Measurements from ENCODE around the gene BST1.

Gene BST1

GRCh38 chr4:15676039-15676438 is 26.8 kb upstream of the BST1 start:
- Histone ChIP-seq H3K9ac (ENCODE audit: low read depth in 1 of 2, low read length in 2 of 2) (no peak overlapping the region), H3K27me3 (ENCODE audit: control insufficient read depth in 2 of 2, insufficient read depth in 2 of 2, low read length in 2 of 2) (no peaks in the 10 kb centered on the region), H3K36me3 (ENCODE audit: control insufficient read depth in 2 of 2, insufficient read depth in 2 of 2, low read length in 2 of 2) (no peaks in the 10 kb centered on the region), H3K4me3 (ENCODE audit: low read length in 2 of 2) (no peak overlapping the region), H3K4me1 (ENCODE audit: control insufficient read depth in 2 of 2, insufficient read depth in 2 of 2, low read length in 2 of 2) (peaks cover 0 to 1% of the 10 kb centered on the region in 2 donors), H3K27ac (ENCODE audit: low read depth in 2 of 2, low read length in 2 of 2) (no peak overlapping the region), H3K9me3 (ENCODE audit: control insufficient read depth in 2 of 2, low read length in 2 of 2) (no peaks in the 10 kb centered on the region)

- Histone ChIP-seq H3K9ac (ENCODE audit: low read depth in 1 of 2, low read length in 2 of 2) (no peak overlapping the region), H3K4me1 (ENCODE audit: control insufficient read depth in 2 of 2, insufficient read depth in 2 of 2, low read length in 2 of 2) (peaks cover 0 to 3% of the 10 kb centered on the region in 2 donors), H3K27ac (ENCODE audit: low read depth in 2 of 2, low read length in 2 of 2) (no peak overlapping the region), H3K4me3 (ENCODE audit: low read length in 2 of 2) (no peak overlapping the region), H3K9me3 (ENCODE audit: control insufficient read depth in 2 of 2, low read length in 2 of 2) (no peaks in the 10 kb centered on the region), H3K36me3 (ENCODE audit: control insufficient read depth in 2 of 2, insufficient read depth in 2 of 2, low read length in 2 of 2) (no peaks in the 10 kb centered on the region), H3K27me3 (ENCODE audit: control insufficient read depth in 2 of 2, insufficient read depth in 2 of 2, low read length in 2 of 2) (no peaks in the 10 kb centered on the region)
Observed at GRCh38 chr4:15676899-15677298, 26.0 kb upstream of the BST1 start.

DNA sequence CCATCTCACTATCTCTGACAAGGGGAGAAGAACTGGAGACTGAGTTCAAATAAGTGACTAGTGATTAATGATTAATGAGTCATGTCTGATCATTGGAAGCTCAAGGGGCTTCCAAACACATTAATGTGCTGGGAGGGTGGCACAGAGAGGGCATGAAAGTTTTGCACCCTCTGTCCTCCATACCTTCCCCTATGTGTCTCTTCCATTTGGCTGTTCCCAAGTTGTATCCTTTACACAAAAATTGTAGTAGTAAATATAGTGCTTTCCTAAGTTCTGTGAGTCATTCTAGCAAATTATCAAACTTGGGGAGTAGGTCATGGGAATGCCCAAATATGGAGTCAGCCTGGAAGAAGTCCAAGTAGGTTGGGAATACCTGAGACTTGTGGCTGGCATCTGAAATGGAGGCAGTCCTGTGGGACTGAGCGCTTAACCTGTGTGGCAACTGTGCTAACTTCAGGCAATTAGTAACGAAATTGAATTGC is 25.3 kb upstream of the BST1 start:
- Histone ChIP-seq H3K27me3 (ENCODE audit: control insufficient read depth in 2 of 2, insufficient read depth in 2 of 2, low read length in 2 of 2) (no peaks in the 10 kb centered on the region), H3K9ac (ENCODE audit: low read depth in 1 of 2, low read length in 2 of 2) (no peak overlapping the region), H3K9me3 (ENCODE audit: control insufficient read depth in 2 of 2, low read length in 2 of 2) (no peaks in the 10 kb centered on the region), H3K4me1 (ENCODE audit: control insufficient read depth in 2 of 2, insufficient read depth in 2 of 2, low read length in 2 of 2) (peaks cover 3 to 5% of the 10 kb centered on the region in 2 donors), H3K27ac (ENCODE audit: low read depth in 2 of 2, low read length in 2 of 2) (no peak overlapping the region), H3K4me3 (ENCODE audit: low read length in 2 of 2) (no peak overlapping the region), H3K36me3 (ENCODE audit: control insufficient read depth in 2 of 2, insufficient read depth in 2 of 2, low read length in 2 of 2) (no peaks in the 10 kb centered on the region)

DNA sequence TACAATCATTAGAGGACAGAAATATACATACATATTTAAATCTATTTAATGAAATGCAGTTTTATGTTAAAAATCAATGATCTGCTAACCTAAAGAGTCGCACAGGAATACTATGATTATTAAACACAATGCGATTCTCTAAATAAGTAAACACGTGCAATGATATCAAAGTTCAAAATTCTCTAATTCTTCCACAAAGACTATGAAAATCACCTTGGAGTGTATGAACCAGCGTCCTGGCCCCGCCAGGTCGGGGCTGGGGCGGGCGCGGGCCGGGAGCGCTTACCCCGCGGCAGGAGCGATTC is 21.8 kb upstream of the BST1 start:
- Histone ChIP-seq H3K27ac (ENCODE audit: low read depth in 2 of 2, low read length in 2 of 2) (peak overlapping the region; percentile 79 to 98), H3K9ac (ENCODE audit: low read depth in 1 of 2, low read length in 2 of 2) (peak overlapping the region; percentile 52 to 98)

GRCh38 chr4:15681372-15682241 is 21.3 kb upstream of the BST1 start, which contains the start of gene FAM200B:
TSS of gene FAM200B (plus strand) at chr4:15681827. CDS start at chr4:15686978, 5,151 bp downstream.
- Histone ChIP-seq H3K9ac (ENCODE audit: low read depth in 1 of 2, low read length in 2 of 2) (peak within 1 kb of the TSS; percentile 94 to 98), H3K4me1 (ENCODE audit: control insufficient read depth in 2 of 2, insufficient read depth in 2 of 2, low read length in 2 of 2) (peaks cover 3 to 11% of the 10 kb centered on the region in 2 donors), H3K27ac (ENCODE audit: low read depth in 2 of 2, low read length in 2 of 2) (peak within 1 kb of the TSS; percentile 94 to 98), H3K36me3 (ENCODE audit: control insufficient read depth in 2 of 2, insufficient read depth in 2 of 2, low read length in 2 of 2) (peaks cover 12 to 13% of the 10 kb centered on the region in 2 donors), H3K4me3 (ENCODE audit: low read length in 2 of 2) (peak within 1 kb of the TSS; percentile 91 to 95), H3K9me3 (ENCODE audit: control insufficient read depth in 2 of 2, low read length in 2 of 2) (no peaks in the 10 kb centered on the region), H3K27me3 (ENCODE audit: control insufficient read depth in 2 of 2, insufficient read depth in 2 of 2, low read length in 2 of 2) (no peaks in the 10 kb centered on the region)

More for the DNA sequence above, 21.8 kb upstream of the BST1 start:
- Histone ChIP-seq H3K36me3 (ENCODE audit: control insufficient read depth in 2 of 2, insufficient read depth in 2 of 2, low read length in 2 of 2) (peaks cover 8 to 10% of the 10 kb centered on the region in 2 donors), H3K27me3 (ENCODE audit: control insufficient read depth in 2 of 2, insufficient read depth in 2 of 2, low read length in 2 of 2) (no peaks in the 10 kb centered on the region), H3K4me3 (ENCODE audit: low read length in 2 of 2) (peak overlapping the region; percentile 91 to 95), H3K9me3 (ENCODE audit: control insufficient read depth in 2 of 2, low read length in 2 of 2) (no peaks in the 10 kb centered on the region), H3K4me1 (ENCODE audit: control insufficient read depth in 2 of 2, insufficient read depth in 2 of 2, low read length in 2 of 2) (peaks cover 3 to 11% of the 10 kb centered on the region in 2 donors)

GRCh38 chr4:15682242-15683142 is 20.4 kb upstream of the BST1 start:
- H3K36me3 ChIP-seq (ENCODE audit: control insufficient read depth in 2 of 2, insufficient read depth in 2 of 2, low read length in 2 of 2), result peaks cover 17 to 20% of the 10 kb centered on the region in 2 donors
- H3K4me3 ChIP-seq (ENCODE audit: low read length in 2 of 2), result peak overlapping the region; percentile 91 to 95
- peak overlapping the region; percentile 94 to 98 for H3K27ac ChIP-seq (ENCODE audit: low read depth in 2 of 2, low read length in 2 of 2)
- peak overlapping the region; percentile 94 to 98 for H3K9ac ChIP-seq (ENCODE audit: low read depth in 1 of 2, low read length in 2 of 2)
- peaks cover 3 to 11% of the 10 kb centered on the region in 2 donors for H3K4me1 ChIP-seq (ENCODE audit: control insufficient read depth in 2 of 2, insufficient read depth in 2 of 2, low read length in 2 of 2)
- no peaks in the 10 kb centered on the region for H3K27me3 ChIP-seq (ENCODE audit: control insufficient read depth in 2 of 2, insufficient read depth in 2 of 2, low read length in 2 of 2)
- no peaks in the 10 kb centered on the region for H3K9me3 ChIP-seq (ENCODE audit: control insufficient read depth in 2 of 2, low read length in 2 of 2)

DNA sequence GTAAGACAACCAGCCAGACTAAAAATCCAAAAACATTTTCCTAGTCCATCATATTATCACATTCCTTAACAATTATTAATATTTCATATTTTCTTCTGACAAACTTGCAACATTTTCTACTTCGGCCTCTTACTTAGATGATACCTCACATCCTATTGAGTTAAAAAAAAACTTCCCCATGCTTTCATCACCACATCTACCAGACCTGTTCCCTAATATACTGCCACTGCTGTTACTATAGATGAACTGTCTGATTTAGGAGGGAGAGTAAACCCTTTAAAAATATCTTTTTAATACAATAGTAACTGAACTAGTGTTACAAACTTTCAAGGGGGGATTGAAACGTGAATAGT is 19.7 kb upstream of the BST1 start:
- Histone ChIP-seq H3K9me3 (ENCODE audit: control insufficient read depth in 2 of 2, low read length in 2 of 2) (no peaks in the 10 kb centered on the region), H3K4me3 (ENCODE audit: low read length in 2 of 2) (peak overlapping the region; percentile 91 to 95), H3K9ac (ENCODE audit: low read depth in 1 of 2, low read length in 2 of 2) (no peak overlapping the region), H3K4me1 (ENCODE audit: control insufficient read depth in 2 of 2, insufficient read depth in 2 of 2, low read length in 2 of 2) (peaks cover 3 to 11% of the 10 kb centered on the region in 2 donors), H3K27me3 (ENCODE audit: control insufficient read depth in 2 of 2, insufficient read depth in 2 of 2, low read length in 2 of 2) (no peaks in the 10 kb centered on the region), H3K27ac (ENCODE audit: low read depth in 2 of 2, low read length in 2 of 2) (no peak overlapping the region), H3K36me3 (ENCODE audit: control insufficient read depth in 2 of 2, insufficient read depth in 2 of 2, low read length in 2 of 2) (peaks cover 18 to 21% of the 10 kb centered on the region in 2 donors)

- H3K4me1 ChIP-seq (ENCODE audit: control insufficient read depth in 2 of 2, insufficient read depth in 2 of 2, low read length in 2 of 2), result peaks cover 3 to 11% of the 10 kb centered on the region in 2 donors
Observed at GRCh38 chr4:15684498-15684897, 18.4 kb upstream of the BST1 start.

DNA sequence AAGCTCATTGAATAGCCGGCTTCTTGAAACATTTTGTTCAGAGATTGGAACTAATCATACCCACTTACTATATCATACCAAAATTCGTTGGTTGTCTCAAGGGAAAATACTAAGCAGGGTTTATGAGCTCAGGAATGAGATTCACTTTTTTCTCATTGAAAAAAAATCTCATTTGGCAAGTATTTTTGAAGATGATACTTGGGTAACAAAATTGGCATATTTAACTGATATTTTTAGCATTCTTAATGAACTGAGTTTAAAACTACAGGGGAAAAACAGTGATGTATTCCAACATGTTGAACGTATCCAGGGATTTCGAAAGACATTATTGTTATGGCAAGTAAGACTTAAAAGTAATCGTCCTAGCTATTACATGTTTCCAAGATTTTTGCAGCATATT is 14.8 kb upstream of the BST1 start:
- Histone ChIP-seq H3K4me1 (ENCODE audit: control insufficient read depth in 2 of 2, insufficient read depth in 2 of 2, low read length in 2 of 2) (peaks cover 0 to 2% of the 10 kb centered on the region in 2 donors), H3K4me3 (ENCODE audit: low read length in 2 of 2) (no peak overlapping the region), H3K27ac (ENCODE audit: low read depth in 2 of 2, low read length in 2 of 2) (no peak overlapping the region)

More at GRCh38 chr4:15684498-15684897, 18.4 kb upstream of the BST1 start:
- Histone ChIP-seq H3K36me3 (ENCODE audit: control insufficient read depth in 2 of 2, insufficient read depth in 2 of 2, low read length in 2 of 2) (peaks cover 18 to 21% of the 10 kb centered on the region in 2 donors), H3K27me3 (ENCODE audit: control insufficient read depth in 2 of 2, insufficient read depth in 2 of 2, low read length in 2 of 2) (no peaks in the 10 kb centered on the region), H3K4me3 (ENCODE audit: low read length in 2 of 2) (no peak overlapping the region), H3K27ac (ENCODE audit: low read depth in 2 of 2, low read length in 2 of 2) (no peak overlapping the region), H3K9me3 (ENCODE audit: control insufficient read depth in 2 of 2, low read length in 2 of 2) (no peaks in the 10 kb centered on the region), H3K9ac (ENCODE audit: low read depth in 1 of 2, low read length in 2 of 2) (no peak overlapping the region)

DNA sequence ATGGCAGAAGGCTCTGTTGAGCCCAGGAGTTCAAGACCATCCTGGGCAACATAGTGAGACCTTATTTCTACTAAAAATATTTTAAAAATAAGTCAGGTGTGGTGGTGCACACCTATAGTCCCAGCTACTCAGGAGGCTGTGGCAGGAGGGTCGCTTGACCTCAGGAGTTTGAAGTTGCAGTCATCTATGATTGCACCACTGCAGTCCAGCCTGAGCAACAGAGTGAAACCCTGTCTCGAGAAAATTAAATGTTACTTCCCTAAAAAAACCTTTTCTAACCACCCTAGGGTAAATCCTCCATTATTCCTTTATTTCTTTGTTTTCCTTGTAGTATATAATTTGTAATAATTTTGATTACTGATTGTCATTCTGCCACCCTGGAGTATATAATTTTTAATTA is 13.3 kb upstream of the BST1 start:
- no peaks in the 10 kb centered on the region for H3K27me3 ChIP-seq (ENCODE audit: control insufficient read depth in 2 of 2, insufficient read depth in 2 of 2, low read length in 2 of 2)
- no peaks in the 10 kb centered on the region for H3K4me1 ChIP-seq (ENCODE audit: control insufficient read depth in 2 of 2, insufficient read depth in 2 of 2, low read length in 2 of 2)
- peaks cover 17 to 19% of the 10 kb centered on the region in 2 donors for H3K36me3 ChIP-seq (ENCODE audit: control insufficient read depth in 2 of 2, insufficient read depth in 2 of 2, low read length in 2 of 2)
- H3K9ac ChIP-seq (ENCODE audit: low read depth in 1 of 2, low read length in 2 of 2), result no peak overlapping the region
- no peaks in the 10 kb centered on the region for H3K9me3 ChIP-seq (ENCODE audit: control insufficient read depth in 2 of 2, low read length in 2 of 2)
- H3K27ac ChIP-seq (ENCODE audit: low read depth in 2 of 2, low read length in 2 of 2), result no peak overlapping the region
- no peak overlapping the region for H3K4me3 ChIP-seq (ENCODE audit: low read length in 2 of 2)

More for the DNA sequence above, 14.8 kb upstream of the BST1 start:
- Histone ChIP-seq H3K9ac (ENCODE audit: low read depth in 1 of 2, low read length in 2 of 2) (no peak overlapping the region), H3K9me3 (ENCODE audit: control insufficient read depth in 2 of 2, low read length in 2 of 2) (no peaks in the 10 kb centered on the region), H3K27me3 (ENCODE audit: control insufficient read depth in 2 of 2, insufficient read depth in 2 of 2, low read length in 2 of 2) (no peaks in the 10 kb centered on the region), H3K36me3 (ENCODE audit: control insufficient read depth in 2 of 2, insufficient read depth in 2 of 2, low read length in 2 of 2) (peaks cover 18 to 21% of the 10 kb centered on the region in 2 donors)
